HG03432 (cell line): Measurements from ENCODE around the gene LAG3.

Experiments
- ATAC-seq: cut with Tn5 transposase; IDR thresholded peaks from one replicate; pipeline ENCODE4 v1.9.1; 2021; ENCODE audit warnings: mild to moderate bottlenecking, moderate library complexity; ENCODE audit not compliant: unreplicated experiment

LAG3 gene

DNA sequence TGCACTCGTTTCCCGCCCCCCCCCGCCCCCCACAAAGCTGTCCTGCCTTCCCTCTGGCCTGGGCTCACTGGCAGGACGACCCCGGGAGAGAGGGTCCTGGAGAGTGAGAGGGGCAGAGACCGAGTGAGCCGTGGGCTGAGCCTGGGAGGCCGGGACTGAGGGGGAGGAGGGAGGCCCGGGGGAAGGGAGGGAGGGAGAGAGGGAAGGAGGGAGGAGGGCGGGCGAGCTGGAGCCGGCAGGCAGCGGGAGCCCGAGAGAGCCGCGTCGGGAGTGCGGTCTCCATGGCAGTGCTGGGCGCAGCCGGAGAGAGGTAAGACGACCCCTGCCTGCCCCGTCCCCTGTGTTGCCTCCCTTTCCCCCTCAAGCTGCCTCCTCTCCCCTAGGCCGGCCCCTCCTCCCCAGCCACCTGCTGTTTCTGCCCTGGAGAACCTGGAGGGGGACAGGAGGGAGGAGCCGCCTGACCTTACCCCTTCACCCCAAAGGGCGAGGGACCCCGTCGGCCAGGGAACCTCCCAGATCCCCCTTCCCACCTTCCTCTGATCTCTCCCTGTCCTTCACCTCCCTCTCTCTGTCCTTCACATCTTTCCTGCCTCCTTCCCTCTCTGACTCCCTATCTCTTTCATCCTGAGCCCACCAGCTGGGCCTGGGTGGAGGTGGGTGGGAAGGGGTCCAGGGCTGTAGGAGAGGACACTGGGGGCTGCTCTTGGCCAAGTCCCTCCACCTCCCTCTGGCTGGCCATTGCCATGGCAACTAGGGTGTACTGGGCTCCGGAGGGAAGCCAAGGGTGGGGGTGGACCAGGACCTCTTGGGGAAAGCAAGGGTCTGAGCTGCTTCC lies 49.5 kb downstream of the LAG3 start, which contains the start of gene GPR162:
Gene GPR162 (plus strand): TSS at position 231 of the 835 bp plus-strand sequence. CDS start 2,078 bp downstream, outside the sequence.
- no peak for ATAC-seq

- ATAC-seq: no peak
Measured at GRCh38 chr12:6822426-6823135, 50.3 kb downstream of the LAG3 start.

GRCh38 chr12:6823182-6824084 lies 51.1 kb downstream of the LAG3 start:
- ATAC-seq: no peak

DNA sequence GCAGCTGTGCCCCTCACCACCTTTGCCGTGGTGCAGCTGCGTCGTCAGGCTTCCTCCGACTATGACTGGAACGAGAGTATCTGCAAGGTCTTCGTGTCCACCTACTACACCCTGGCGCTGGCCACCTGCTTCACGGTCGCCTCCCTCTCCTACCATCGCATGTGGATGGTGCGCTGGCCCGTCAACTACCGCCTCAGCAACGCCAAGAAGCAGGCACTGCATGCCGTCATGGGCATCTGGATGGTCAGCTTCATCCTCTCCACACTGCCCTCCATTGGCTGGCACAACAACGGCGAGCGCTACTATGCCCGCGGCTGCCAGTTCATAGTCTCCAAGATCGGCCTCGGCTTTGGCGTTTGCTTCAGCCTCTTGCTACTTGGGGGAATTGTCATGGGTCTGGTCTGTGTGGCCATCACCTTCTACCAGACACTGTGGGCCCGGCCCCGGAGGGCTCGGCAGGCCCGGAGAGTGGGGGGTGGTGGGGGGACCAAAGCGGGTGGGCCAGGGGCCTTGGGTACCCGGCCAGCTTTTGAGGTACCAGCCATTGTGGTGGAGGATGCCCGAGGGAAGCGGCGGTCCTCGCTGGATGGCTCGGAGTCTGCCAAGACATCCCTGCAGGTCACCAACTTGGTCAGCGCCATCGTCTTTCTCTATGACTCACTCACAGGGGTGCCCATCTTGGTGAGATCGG lies 51.9 kb downstream of the LAG3 start:
- no peak for ATAC-seq

GRCh38 chr12:6824901-6825381 lies 52.6 kb downstream of the LAG3 start:
- no peak for ATAC-seq

DNA sequence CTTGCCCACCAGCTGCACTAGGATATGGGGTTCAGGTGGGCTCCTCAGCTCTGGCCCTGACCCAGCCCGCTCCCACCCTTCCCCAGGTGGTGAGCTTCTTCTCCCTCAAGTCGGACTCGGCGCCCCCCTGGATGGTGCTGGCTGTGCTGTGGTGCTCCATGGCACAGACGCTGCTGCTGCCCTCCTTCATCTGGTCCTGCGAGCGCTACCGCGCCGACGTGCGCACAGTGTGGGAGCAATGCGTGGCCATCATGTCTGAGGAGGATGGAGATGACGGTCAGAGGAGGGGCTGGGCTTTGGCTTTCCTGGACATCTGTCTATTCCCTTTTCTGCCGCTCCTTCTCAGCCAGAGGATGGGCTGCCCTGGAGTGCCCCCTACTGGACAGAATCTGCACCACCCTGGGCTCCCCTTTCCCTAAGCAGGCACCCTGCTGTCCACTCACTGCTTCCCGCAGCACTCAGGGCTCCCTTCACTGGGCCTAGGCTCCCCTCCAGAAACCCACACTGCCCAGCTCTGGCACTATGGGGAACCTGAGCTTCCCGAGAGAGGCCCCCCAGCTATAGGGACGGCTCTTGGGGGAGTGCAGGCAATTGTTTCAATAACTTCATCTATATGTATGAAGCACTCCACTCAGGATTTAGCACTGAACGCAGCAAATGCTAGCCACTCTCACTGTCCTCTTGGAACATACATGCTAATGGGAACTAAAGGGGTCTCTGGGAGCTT lies 53.2 kb downstream of the LAG3 start:
- ATAC-seq: peak; percentile 53

DNA sequence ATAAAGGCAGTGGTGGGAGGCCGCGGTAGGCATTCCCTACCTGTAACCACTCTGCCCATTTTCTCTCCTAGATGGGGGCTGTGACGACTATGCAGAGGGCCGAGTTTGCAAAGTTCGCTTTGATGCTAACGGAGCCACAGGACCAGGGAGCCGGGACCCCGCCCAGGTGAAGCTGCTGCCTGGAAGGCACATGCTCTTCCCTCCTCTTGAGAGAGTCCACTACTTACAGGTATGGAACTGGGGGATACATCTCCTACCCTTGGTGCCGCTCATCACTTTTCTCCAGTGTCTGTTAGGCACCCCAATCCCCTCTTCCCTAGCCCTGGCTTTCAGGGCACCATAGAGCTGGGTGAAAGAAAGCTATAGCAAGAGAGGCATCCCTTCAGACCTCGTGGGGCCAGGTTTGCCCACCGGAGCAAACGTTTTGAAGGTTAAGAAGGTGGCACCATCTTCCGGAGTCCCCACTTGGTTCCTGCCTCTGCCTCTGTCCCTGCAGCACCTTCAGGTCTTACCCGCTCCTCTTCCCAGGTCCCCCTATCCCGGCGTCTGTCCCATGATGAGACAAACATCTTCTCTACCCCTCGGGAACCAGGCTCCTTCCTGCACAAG lies 53.9 kb downstream of the LAG3 start:
- ATAC-seq: no peak

DNA sequence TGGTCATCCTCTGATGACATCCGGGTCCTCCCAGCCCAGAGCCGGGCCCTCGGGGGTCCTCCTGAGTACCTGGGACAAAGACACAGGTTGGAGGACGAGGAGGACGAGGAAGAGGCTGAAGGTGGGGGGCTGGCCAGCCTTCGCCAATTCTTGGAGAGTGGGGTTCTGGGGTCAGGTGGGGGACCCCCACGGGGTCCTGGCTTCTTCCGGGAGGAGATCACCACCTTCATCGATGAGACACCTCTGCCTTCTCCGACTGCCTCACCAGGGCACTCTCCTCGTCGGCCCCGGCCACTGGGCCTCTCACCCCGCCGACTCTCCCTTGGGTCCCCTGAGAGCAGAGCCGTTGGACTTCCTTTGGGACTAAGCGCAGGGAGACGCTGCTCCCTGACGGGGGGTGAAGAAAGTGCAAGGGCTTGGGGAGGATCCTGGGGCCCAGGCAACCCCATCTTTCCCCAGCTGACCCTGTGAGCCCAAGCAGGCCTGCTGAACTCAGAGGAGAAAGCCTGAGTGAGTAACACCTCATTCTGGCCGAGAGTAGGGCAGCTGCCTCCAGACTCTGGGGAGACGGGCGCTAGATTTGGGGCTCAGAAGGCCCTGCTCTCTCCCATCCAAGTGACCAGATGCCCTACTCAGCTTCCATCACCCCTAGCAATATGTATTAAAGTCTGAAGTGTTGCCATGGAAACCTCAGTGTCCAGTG lies 54.6 kb downstream of the LAG3 start:
- no peak for ATAC-seq

DNA sequence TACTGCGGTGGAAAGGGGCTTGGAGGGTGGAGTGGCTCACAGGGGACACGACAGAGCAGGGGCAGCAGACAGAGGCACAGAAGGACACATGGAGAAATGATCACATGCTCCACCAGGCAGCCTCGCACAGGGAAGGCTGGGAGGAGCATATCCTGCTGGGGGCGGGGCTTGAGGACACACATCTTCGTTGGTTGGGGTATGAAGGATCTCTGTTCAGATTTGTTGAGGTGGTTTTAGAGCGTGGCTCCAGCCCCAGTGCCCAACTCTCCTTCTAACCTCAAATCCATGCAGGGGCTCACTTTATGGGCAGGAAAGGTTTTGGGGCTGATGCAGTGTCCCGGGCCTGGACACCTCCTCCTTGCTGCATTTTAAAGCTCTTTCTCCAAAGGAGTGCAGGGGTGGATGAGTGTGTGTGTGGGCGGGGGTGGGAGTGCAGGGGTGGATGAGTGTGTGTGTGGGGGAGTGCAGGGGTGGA lies 55.2 kb downstream of the LAG3 start:
- ATAC-seq: no peak
